IMR-90 (cell line): Measurements from ENCODE around the gene MAPKAPK5. TPM values are rescaled to one million over a fixed set of nuclear protein-coding genes. Genes with fewer than 3 reads are reported as not detected.

Source experiments
- ATAC-seq: fragments of 200-7000 bp; cut with Tn5 transposase; 2 replicates; pipeline ENCODE4 v1.9.1; 2020; ENCODE audit warnings: low read depth, mild to moderate bottlenecking, moderate library complexity
- BruUV-seq: library from RNA; stranded (reverse); fragments of 400-500 nt; replicated peaks from 2 replicates; lab custom pipeline; 2021; lab: Mats Ljungman, UMichigan
- CTCF ChIA-PET: fragments of 300-600 bp; formaldehyde crosslinking; extraction: SDS; loops from one replicate; lab custom pipeline; 2021; ENCODE audit warnings: antibody characterized with exemption; lab: Yijun Ruan, JAX
- POLR2A ChIA-PET: fragments of 300-600 bp; sonication (Branson Sonifier 250); formaldehyde crosslinking; loops from one replicate; lab custom pipeline; 2022; ENCODE audit warnings: antibody characterized with exemption; ENCODE audit not compliant: unreplicated experiment; lab: Charles Lee
- DNase-seq: peaks from one replicate; pipeline ENCODE4 v3.0.0; 2013
- H2AFZ ChIP-seq: replicated peaks from 2 replicates; pipeline ENCODE3; 2013; ENCODE audit warnings: low read length, mild to moderate bottlenecking; ENCODE audit not compliant: poor library complexity
- H2AK5ac ChIP-seq: 2 replicates; pipeline ENCODE4 v1.6.1; 2013; ENCODE audit warnings: low read depth, low read length, inconsistent platforms
- H2AK9ac ChIP-seq: replicated peaks from 2 replicates; pipeline ENCODE3; 2013; ENCODE audit warnings: mild to moderate bottlenecking, low read depth, low read length, moderate library complexity; ENCODE audit not compliant: poor library complexity
- H2BK120ac ChIP-seq: 2 replicates; pipeline ENCODE4 v1.6.1; 2013; ENCODE audit warnings: low read depth, low read length, inconsistent platforms
- H2BK15ac ChIP-seq: 3 replicates; pipeline ENCODE4 v1.6.1; 2013; ENCODE audit warnings: low read depth, low read length, inconsistent platforms
- H2BK20ac ChIP-seq: 2 replicates; pipeline ENCODE4 v1.6.1; 2013; ENCODE audit warnings: low read depth, mild to moderate bottlenecking, inconsistent platforms, low read length, moderate library complexity
- H2BK5ac ChIP-seq: 2 replicates; pipeline ENCODE4 v1.6.1; 2013; ENCODE audit warnings: mild to moderate bottlenecking, low read depth, low read length, inconsistent platforms; ENCODE audit not compliant: poor library complexity, severe bottlenecking
- H3K14ac ChIP-seq: replicated peaks from 2 replicates; pipeline ENCODE4 v1.6.1; 2013; ENCODE audit warnings: low read depth, low read length, inconsistent platforms
- H3K18ac ChIP-seq: 2 replicates; pipeline ENCODE4 v1.6.1; 2013; ENCODE audit warnings: low read depth, low read length, control low read depth
- H3K23ac ChIP-seq: 2 replicates; pipeline ENCODE4 v1.6.1; 2013; ENCODE audit warnings: low read depth, low read length, inconsistent platforms
- H3K27ac ChIP-seq: 2 replicates; pipeline ENCODE4 v1.5.1; 2013; ENCODE audit warnings: mild to moderate bottlenecking, control low read depth, low read length; ENCODE audit not compliant: insufficient read depth
- H3K27me3 ChIP-seq: 2 replicates; pipeline ENCODE4 v1.6.1; 2013; ENCODE audit warnings: low read length; ENCODE audit not compliant: control insufficient read depth, insufficient read depth
- H3K36me3 ChIP-seq: 2 replicates; pipeline ENCODE4 v1.6.1; 2013; ENCODE audit warnings: low read length, mixed read lengths; ENCODE audit not compliant: control insufficient read depth, insufficient read depth
- H3K4ac ChIP-seq: 2 replicates; pipeline ENCODE4 v1.6.1; 2013; ENCODE audit warnings: low read depth, low read length, inconsistent platforms
- H3K4me1 ChIP-seq: 2 replicates; pipeline ENCODE4 v1.6.1; 2013; ENCODE audit warnings: low read length, mixed read lengths; ENCODE audit not compliant: control insufficient read depth, insufficient read depth
- H3K4me2 ChIP-seq: 2 replicates; pipeline ENCODE4 v1.6.1; 2013; ENCODE audit warnings: low read depth, mild to moderate bottlenecking, control low read depth, low read length, moderate library complexity
- H3K4me3 ChIP-seq: 2 replicates; pipeline ENCODE4 v1.5.1; 2013; ENCODE audit warnings: low read depth, mild to moderate bottlenecking, control low read depth, low read length, moderate library complexity; ENCODE audit not compliant: insufficient read depth
- H3K56ac ChIP-seq: 2 replicates; pipeline ENCODE4 v1.6.1; 2013; ENCODE audit warnings: low read length, inconsistent platforms; ENCODE audit not compliant: insufficient read depth; ENCODE audit errors: extremely low read depth
- H3K79me1 ChIP-seq, 2 experiments: 2 replicates each; pipeline ENCODE4 v1.6.1; 2013; ENCODE audit warnings: low read length in 2 of 2, inconsistent platforms in 1 of 2, low read depth in 1 of 2
- H3K9ac ChIP-seq: 2 replicates; pipeline ENCODE4 v1.6.1; 2013; ENCODE audit warnings: low read depth, low read length, control low read depth
- H3K9me1 ChIP-seq: 2 replicates; pipeline ENCODE4 v1.6.1; 2013; ENCODE audit warnings: low read length, inconsistent platforms; ENCODE audit not compliant: insufficient read depth
- H3K9me3 ChIP-seq: 2 replicates; pipeline ENCODE4 v1.6.1; 2013; ENCODE audit warnings: low read length; ENCODE audit not compliant: control insufficient read depth, insufficient read depth
- H4K20me1 ChIP-seq: 2 replicates; pipeline ENCODE4 v1.6.1; 2013; ENCODE audit warnings: low read length, inconsistent platforms; ENCODE audit not compliant: insufficient read depth
- H4K5ac ChIP-seq: 2 replicates; pipeline ENCODE4 v1.6.1; 2013; ENCODE audit warnings: mild to moderate bottlenecking, low read depth, low read length, control low read depth
- H4K8ac ChIP-seq, 2 experiments: 2 replicates each; pipeline ENCODE4 v1.6.1; 2013; ENCODE audit warnings: low read depth in 2 of 2, low read length in 2 of 2, control low read depth in 1 of 2, inconsistent platforms in 1 of 2
- H4K91ac ChIP-seq: 2 replicates; pipeline ENCODE4 v1.6.1; 2013; ENCODE audit warnings: low read depth, low read length, inconsistent platforms; ENCODE audit not compliant: insufficient read depth
- BHLHE40 ChIP-seq: fragments of 150-350 bp; IDR thresholded peaks from 2 replicates; pipeline ENCODE4 v1.6.1; 2016; ENCODE audit warnings: mild to moderate bottlenecking, low read depth, low read length
- CHD1 ChIP-seq: IDR thresholded peaks from 2 replicates; pipeline ENCODE4 v1.6.1; 2012; ENCODE audit warnings: low read depth, low read length, improper control_type of control experiment
- FOS ChIP-seq: fragments of 150-350 bp; IDR thresholded peaks from 2 replicates; pipeline ENCODE4 v1.6.1; 2016; ENCODE audit warnings: low read depth, low read length
- MAFK ChIP-seq: IDR thresholded peaks from 2 replicates; pipeline ENCODE4 v1.6.1; 2012; ENCODE audit warnings: low read depth, low read length, improper control_type of control experiment
- MAZ ChIP-seq: IDR thresholded peaks from 2 replicates; pipeline ENCODE4 v1.6.1; 2012; ENCODE audit warnings: low read depth, mild to moderate bottlenecking, low read length, improper control_type of control experiment, moderate library complexity, borderline replicate concordance
- NFE2L2 ChIP-seq: fragments of 150-350 bp; IDR thresholded peaks from 2 replicates; pipeline ENCODE4 v1.6.1; 2016; ENCODE audit warnings: low read depth, mild to moderate bottlenecking, low read length
- POLR2A ChIP-seq: IDR thresholded peaks from 2 replicates; pipeline ENCODE4 v1.6.1; 2012; ENCODE audit warnings: mild to moderate bottlenecking, low read depth, low read length
- RAD21 ChIP-seq: IDR thresholded peaks from 2 replicates; pipeline ENCODE4 v1.6.1; 2012; ENCODE audit warnings: low read length, improper control_type of control experiment
- RFX5 ChIP-seq: IDR thresholded peaks from 2 replicates; pipeline ENCODE4 v1.8.0; 2012; ENCODE audit warnings: low read depth, mild to moderate bottlenecking, low read length, moderate library complexity
- SMC3 ChIP-seq: fragments of 150-350 bp; IDR thresholded peaks from 2 replicates; pipeline ENCODE4 v1.6.1; 2016; ENCODE audit warnings: low read depth, mild to moderate bottlenecking, antibody characterized with exemption, low read length, moderate library complexity
- WGBS, 2 experiments: methylation state at CpG; one replicate each; pipeline versions ENCODE4 v1.1.5 to v1.1.7; 2013; ENCODE audit warnings: missing lambda C conversion rate in 2 of 2; ENCODE audit not compliant: insufficient read length in 1 of 2; ENCODE audit errors: extremely low coverage in 2 of 2; 5-methylcytosine and 5-hydroxymethylcytosine counted together
- dilution Hi-C: fragments of 300-500 bp; cut with HindIII; formaldehyde crosslinking; loops from one replicate; pipeline ENCODE4 v1.14.3; 2018; ENCODE audit warnings: low sequenced_read_pairs; ENCODE audit not compliant: unreplicated experiment
- in situ Hi-C: fragments of 300-500 bp; cut with MboI; formaldehyde crosslinking; loops from 3 replicates; pipeline ENCODE4 v1.14.3; 2019; ENCODE audit warnings: low sequenced_read_pairs, inconsistent platforms, mixed read lengths
- intact Hi-C: fragments of 100-400 bp; cut with micrococcal nuclease; formaldehyde crosslinking; loops from 2 replicates; pipeline ENCODE4 v1.10.0; 2022
- polyA plus RNA-seq, 3 experiments: library from polyadenylated mRNA; depleted of rRNA; stranded (reverse); fragments of >200 nt; gene quantifications; 2 replicates each; pipeline ENCODE4 v1.2.3, GENCODE V29; 2012; ENCODE audit warnings: low replicate concordance in 1 of 3
- total RNA-seq: library from RNA; depleted of rRNA; stranded (reverse); fragments of >200 nt; gene quantifications from 2 replicates; pipeline ENCODE4 v1.2.3, GENCODE V29; 2012
- TF ChIP-seq, protein P1 (sequence below): conservative IDR thresholded peaks from 2 replicates; pipeline ENCODE4 v1.5.1; 2012; ENCODE audit warnings: mild to moderate bottlenecking, low read depth, low read length, improper control_type of control experiment
- TF ChIP-seq, protein P2 (sequence below): fragments of 150-350 bp; IDR thresholded peaks from 2 replicates; pipeline ENCODE4 v1.6.1; 2016; ENCODE audit warnings: low read depth, mild to moderate bottlenecking, low read length, moderate library complexity, borderline replicate concordance

MAPKAPK5 gene
- total and polyA plus RNA-seq, 2 of the 4 experiments (the other 2 are of a cell fraction) = 35.0 to 44.6 TPM

DNA sequence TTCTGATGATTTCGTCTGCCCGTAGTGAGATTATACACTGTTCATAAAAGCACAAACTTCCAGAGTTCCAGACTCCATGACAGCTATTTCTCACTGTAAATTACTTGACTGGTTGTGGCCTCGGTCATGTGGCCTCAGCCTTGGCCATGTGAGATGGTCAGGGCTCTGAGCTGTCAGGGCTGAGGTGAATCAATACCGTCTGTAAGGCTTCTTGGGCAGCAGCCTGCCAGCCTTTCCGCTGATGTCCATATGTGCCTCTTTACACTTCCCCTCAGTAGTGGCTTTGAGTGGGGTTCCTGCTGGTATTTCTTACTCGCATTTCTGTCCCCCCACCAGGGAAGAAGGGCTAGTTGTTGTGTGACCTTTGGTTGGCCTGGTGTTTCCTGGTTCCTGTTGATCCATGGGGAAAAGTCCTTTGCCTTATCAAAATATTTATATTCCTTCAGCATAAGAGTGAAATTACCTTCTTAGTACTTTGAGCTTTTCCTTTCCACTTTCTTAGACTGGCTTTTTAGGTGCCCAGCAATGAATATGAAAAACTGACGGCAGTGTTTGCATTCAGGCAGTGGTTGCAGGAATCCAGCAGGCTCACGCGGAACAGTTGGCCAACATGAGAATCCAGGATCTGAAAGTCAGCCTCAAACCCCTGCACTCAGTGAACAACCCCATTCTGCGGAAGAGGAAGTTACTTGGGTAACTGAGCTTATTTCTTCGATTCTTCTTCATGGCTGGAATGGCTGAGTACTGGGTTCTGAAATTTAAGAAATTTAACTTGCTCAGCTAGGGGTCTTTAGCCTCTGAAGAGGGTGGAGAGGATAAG lies 46.1 kb downstream of the MAPKAPK5 start:
- H2BK20ac ChIP-seq = no peak overlapping the region
- no peak for DNase-seq
- intact Hi-C loops = no loop called here
- no peak overlapping the region for H3K18ac ChIP-seq
- peaks cover 3% of the 10 kb centered on the region in 2 experiments; a peak in 2 of 4 replicates for H3K79me1 ChIP-seq
- no peak for ATAC-seq
- H2BK120ac ChIP-seq = no peak overlapping the region
- no peak overlapping the region for H2AK9ac ChIP-seq
- H4K8ac ChIP-seq = no peak overlapping the region
- no peak overlapping the region for H4K91ac ChIP-seq
- dilution Hi-C loops = no loop called here
- H3K4me3 ChIP-seq = no peak overlapping the region
- H2BK5ac ChIP-seq = no peak overlapping the region
- no peak overlapping the region for H3K9ac ChIP-seq
- H3K9me3 ChIP-seq = no peaks in the 10 kb centered on the region
- no peak overlapping the region for H3K27ac ChIP-seq
- CTCF ChIA-PET = no interaction called here
- TF ChIP-seq, protein P1, sequence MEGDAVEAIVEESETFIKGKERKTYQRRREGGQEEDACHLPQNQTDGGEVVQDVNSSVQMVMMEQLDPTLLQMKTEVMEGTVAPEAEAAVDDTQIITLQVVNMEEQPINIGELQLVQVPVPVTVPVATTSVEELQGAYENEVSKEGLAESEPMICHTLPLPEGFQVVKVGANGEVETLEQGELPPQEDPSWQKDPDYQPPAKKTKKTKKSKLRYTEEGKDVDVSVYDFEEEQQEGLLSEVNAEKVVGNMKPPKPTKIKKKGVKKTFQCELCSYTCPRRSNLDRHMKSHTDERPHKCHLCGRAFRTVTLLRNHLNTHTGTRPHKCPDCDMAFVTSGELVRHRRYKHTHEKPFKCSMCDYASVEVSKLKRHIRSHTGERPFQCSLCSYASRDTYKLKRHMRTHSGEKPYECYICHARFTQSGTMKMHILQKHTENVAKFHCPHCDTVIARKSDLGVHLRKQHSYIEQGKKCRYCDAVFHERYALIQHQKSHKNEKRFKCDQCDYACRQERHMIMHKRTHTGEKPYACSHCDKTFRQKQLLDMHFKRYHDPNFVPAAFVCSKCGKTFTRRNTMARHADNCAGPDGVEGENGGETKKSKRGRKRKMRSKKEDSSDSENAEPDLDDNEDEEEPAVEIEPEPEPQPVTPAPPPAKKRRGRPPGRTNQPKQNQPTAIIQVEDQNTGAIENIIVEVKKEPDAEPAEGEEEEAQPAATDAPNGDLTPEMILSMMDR = no peak
- no peak for TF ChIP-seq POLR2A
- TF ChIP-seq RFX5 = no peak
- TF ChIP-seq RAD21 = no peak
- no peak for TF ChIP-seq MAZ
- TF ChIP-seq MAFK = no peak
- no peak for TF ChIP-seq NFE2L2
- no peak for TF ChIP-seq CHD1
- TF ChIP-seq FOS = no peak
- TF ChIP-seq SMC3 = no peak
- TF ChIP-seq, protein P2, sequence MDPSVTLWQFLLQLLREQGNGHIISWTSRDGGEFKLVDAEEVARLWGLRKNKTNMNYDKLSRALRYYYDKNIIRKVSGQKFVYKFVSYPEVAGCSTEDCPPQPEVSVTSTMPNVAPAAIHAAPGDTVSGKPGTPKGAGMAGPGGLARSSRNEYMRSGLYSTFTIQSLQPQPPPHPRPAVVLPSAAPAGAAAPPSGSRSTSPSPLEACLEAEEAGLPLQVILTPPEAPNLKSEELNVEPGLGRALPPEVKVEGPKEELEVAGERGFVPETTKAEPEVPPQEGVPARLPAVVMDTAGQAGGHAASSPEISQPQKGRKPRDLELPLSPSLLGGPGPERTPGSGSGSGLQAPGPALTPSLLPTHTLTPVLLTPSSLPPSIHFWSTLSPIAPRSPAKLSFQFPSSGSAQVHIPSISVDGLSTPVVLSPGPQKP = no peak
- no peak for TF ChIP-seq BHLHE40
- no peaks in the 10 kb centered on the region for H3K4me1 ChIP-seq
- in situ Hi-C loops = no loop called here
- no peaks in the 10 kb centered on the region for H3K27me3 ChIP-seq
- BruUV-seq = no TSS peak
- H4K5ac ChIP-seq = no peak overlapping the region
- H3K23ac ChIP-seq = no peak overlapping the region
- no peak overlapping the region for H3K4ac ChIP-seq
- no peak overlapping the region for H2BK15ac ChIP-seq
- WGBS, 2 experiments = 96% methylated on average over 4 of the region's 11 CpGs; no CpG with 5 or more reads in 1 of the 2 experiments
- H2AFZ ChIP-seq = no peak overlapping the region
- H2AK5ac ChIP-seq = no peak overlapping the region
- no peak overlapping the region for H3K14ac ChIP-seq
- POLR2A ChIA-PET = no interaction called here
- peaks cover 54% of the 10 kb centered on the region for H3K36me3 ChIP-seq
- H3K4me2 ChIP-seq = no peak overlapping the region
- no peaks in the 10 kb centered on the region; the same call in 1 of the 2 replicates for H4K20me1 ChIP-seq
- no peak overlapping the region for H3K56ac ChIP-seq
- H3K9me1 ChIP-seq = no peaks in the 10 kb centered on the region
